Vagina (tissue), 2 donors: ENCODE measurements around the gene ZNF629. TPM values are rescaled to one million over a fixed set of nuclear protein-coding genes. Genes with fewer than 3 reads are reported as not detected.

ENCODE experiments used
- DNase-seq, 2 donors: peaks; one replicate each; pipeline ENCODE4 v3.0.0-alpha.2; 2017; ENCODE audit errors: extremely low spot score in 2 of 2
- H3K27ac ChIP-seq: fragments of 200-600 bp; sonication (generic); one replicate; pipeline ENCODE4 v1.5.1; 2019
- H3K27me3 ChIP-seq: fragments of 200-600 bp; sonication (generic); one replicate; pipeline ENCODE4 v1.5.1; 2019
- H3K36me3 ChIP-seq, 2 donors: fragments of 200-600 bp; sonication (generic); one replicate each; pipeline ENCODE4 v1.5.1; 2017 to 2019
- H3K4me1 ChIP-seq: fragments of 200-600 bp; sonication (generic); one replicate; pipeline ENCODE4 v1.5.1; 2019
- H3K4me3 ChIP-seq, 2 donors: fragments of 200-600 bp; sonication (generic); 1 replicate in 1 of 2; 2 replicates in 1 of 2; pipeline ENCODE4 v1.5.1; 2016 to 2019
- H3K9me3 ChIP-seq: fragments of 200-600 bp; sonication (generic); one replicate; pipeline ENCODE4 v1.5.1; 2019
- CTCF ChIP-seq, 3 experiments: fragments of 450-650 bp in 2 of 3; fragments of 200-600 bp in 1 of 3; sonication (generic) in 1 of 3; IDR thresholded peaks; one replicate each; pipeline ENCODE4 v1.5.1; 2017 to 2019; ENCODE audit warnings: antibody characterized with exemption in 3 of 3, mild to moderate bottlenecking in 2 of 3, moderate library complexity in 2 of 3
- POLR2A ChIP-seq, 2 donors: fragments of 450-650 bp; IDR thresholded peaks; one replicate each; pipeline ENCODE4 v1.6.1; 2017; ENCODE audit warnings: antibody characterized with exemption in 2 of 2, mild to moderate bottlenecking in 2 of 2, moderate library complexity in 2 of 2
- POLR2AphosphoS5 ChIP-seq, 2 donors: sonication (generic); formaldehyde crosslinking; IDR thresholded peaks; one replicate each; pipeline ENCODE4 v1.9.0; 2017; ENCODE audit warnings: antibody characterized with exemption in 2 of 2, mild to moderate bottlenecking in 2 of 2, low read depth in 1 of 2; ENCODE audit not compliant: insufficient read depth in 1 of 2
- intact Hi-C: fragments of 100-400 bp; cut with DNase I; formaldehyde crosslinking; loops from one replicate; pipeline ENCODE4 v1.15.1; 2023
- total RNA-seq: library from RNA; depleted of rRNA; stranded (reverse); fragments of >200 nt; gene quantifications from one replicate; pipeline ENCODE4 v1.2.3, GENCODE V29; 2016

ZNF629 gene
- total RNA-seq, 1 donor from 2014 or later, result 11.3 TPM

GRCh38 chr16:30780549-30780948 lies 6.5 kb downstream of the ZNF629 start:
- Histone ChIP-seq H3K4me3 (no peak overlapping the region), H3K4me1 (peaks cover 34% of the 10 kb centered on the region), H3K27ac (no peak overlapping the region), H3K36me3 (peaks cover 0 to 27% of the 10 kb centered on the region in 2 donors), H3K9me3 (no peaks in the 10 kb centered on the region), H3K27me3 (no peaks in the 10 kb centered on the region)
- no peak for DNase-seq
- intact Hi-C loops, result no loop called here
- no peak for TF ChIP-seq POLR2AphosphoS5 (IDR thresholded peaks at IDR 0.05; ENCODE audit: insufficient read depth in 1 of 2, low read depth in 1 of 2)
- no peak for TF ChIP-seq CTCF (IDR thresholded peaks at IDR 0.05)
- no peak for TF ChIP-seq POLR2A (IDR thresholded peaks at IDR 0.05)

- peaks cover 0 to 27% of the 10 kb centered on the region in 2 donors for H3K36me3 ChIP-seq
- no peak overlapping the region for H3K4me3 ChIP-seq
- H3K27me3 ChIP-seq, result no peaks in the 10 kb centered on the region
- TF ChIP-seq CTCF (IDR thresholded peaks at IDR 0.05) (no peak), POLR2AphosphoS5 (IDR thresholded peaks at IDR 0.05; ENCODE audit: insufficient read depth in 1 of 2, low read depth in 1 of 2) (no peak), POLR2A (IDR thresholded peaks at IDR 0.05) (no peak)
- no peaks in the 10 kb centered on the region for H3K9me3 ChIP-seq
- peaks cover 31% of the 10 kb centered on the region for H3K4me1 ChIP-seq
- DNase-seq, result no peak
- intact Hi-C loops, result no loop called here
- H3K27ac ChIP-seq, result no peak overlapping the region
These were observed 7.0 kb downstream of the ZNF629 start for GRCh38 chr16:30780021-30780420.

- Histone ChIP-seq H3K4me3 (no peak overlapping the region), H3K27ac (no peak overlapping the region), H3K9me3 (no peaks in the 10 kb centered on the region), H3K27me3 (no peaks in the 10 kb centered on the region), H3K36me3 (peaks cover 0 to 27% of the 10 kb centered on the region in 2 donors), H3K4me1 (peaks cover 31% of the 10 kb centered on the region)
- intact Hi-C loops, result no loop called here
- DNase-seq, result no peak
- TF ChIP-seq POLR2A (IDR thresholded peaks at IDR 0.05), result no peak
- TF ChIP-seq CTCF (IDR thresholded peaks at IDR 0.05), result no peak
- TF ChIP-seq POLR2AphosphoS5 (IDR thresholded peaks at IDR 0.05; ENCODE audit: insufficient read depth in 1 of 2, low read depth in 1 of 2), result no peak
These were observed 7.4 kb downstream of the ZNF629 start for GRCh38 chr16:30779596-30779995.

- no peak for DNase-seq
- intact Hi-C loops, result no loop called here
- H3K36me3 ChIP-seq, result peaks cover 0 to 28% of the 10 kb centered on the region in 2 donors
- no peak for TF ChIP-seq POLR2A (IDR thresholded peaks at IDR 0.05)
- TF ChIP-seq POLR2AphosphoS5 (IDR thresholded peaks at IDR 0.05; ENCODE audit: insufficient read depth in 1 of 2, low read depth in 1 of 2), result no peak
- no peak for TF ChIP-seq CTCF (IDR thresholded peaks at IDR 0.05)
- no peaks in the 10 kb centered on the region for H3K27me3 ChIP-seq
- no peak overlapping the region for H3K4me3 ChIP-seq
- peaks cover 29% of the 10 kb centered on the region for H3K4me1 ChIP-seq
- no peak overlapping the region for H3K27ac ChIP-seq
- no peaks in the 10 kb centered on the region for H3K9me3 ChIP-seq
These were observed 8.3 kb downstream of the ZNF629 start for GRCh38 chr16:30778549-30779244.

- intact Hi-C loops, result no loop called here
These were observed 9.3 kb downstream of the ZNF629 start for GRCh38 chr16:30777591-30778297.

More at GRCh38 chr16:30777591-30778297, 9.3 kb downstream of the ZNF629 start:
- Histone ChIP-seq H3K27me3 (no peaks in the 10 kb centered on the region), H3K27ac (no peak overlapping the region), H3K9me3 (no peaks in the 10 kb centered on the region), H3K36me3 (peaks cover 0 to 22% of the 10 kb centered on the region in 2 donors), H3K4me1 (peaks cover 29% of the 10 kb centered on the region), H3K4me3 (no peak overlapping the region)
- no peak for TF ChIP-seq CTCF (IDR thresholded peaks at IDR 0.05)
- TF ChIP-seq POLR2AphosphoS5 (IDR thresholded peaks at IDR 0.05; ENCODE audit: insufficient read depth in 1 of 2, low read depth in 1 of 2), result no peak
- TF ChIP-seq POLR2A (IDR thresholded peaks at IDR 0.05), result no peak
- DNase-seq, result no peak
